IPS-18c (cell line): Measurements from ENCODE around the gene TBR1.

Source experiments
- H3K4me3 ChIP-seq: 2 replicates; pipeline ENCODE4 v1.7.0; 2013; ENCODE audit warnings: low read depth, mild to moderate bottlenecking, low read length, moderate library complexity; ENCODE audit not compliant: insufficient read depth
- H3K9me3 ChIP-seq: one replicate; pipeline ENCODE4 v1.6.1; 2013; ENCODE audit warnings: mild to moderate bottlenecking, low read length, moderate library complexity; ENCODE audit not compliant: control insufficient read depth, insufficient read depth

Gene TBR1

DNA sequence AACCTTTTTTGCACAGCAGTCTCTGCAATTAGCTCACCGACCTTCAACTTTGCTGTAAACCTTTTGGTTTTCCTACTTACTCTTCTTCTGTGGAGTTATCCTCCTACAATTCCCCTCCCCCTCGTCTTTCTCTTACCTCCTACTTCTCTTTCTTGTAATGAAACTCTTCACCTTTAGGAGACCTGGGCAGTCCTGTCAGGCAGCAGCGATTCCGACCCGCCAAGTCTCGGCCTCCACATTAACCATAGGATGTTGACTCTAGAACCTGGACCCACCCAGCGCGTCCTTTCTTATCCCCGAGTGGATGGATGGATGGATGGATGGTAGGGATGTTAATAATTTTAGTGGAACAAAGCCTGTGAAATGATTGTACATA lies 8.3 kb downstream of the TBR1 start:
- Histone ChIP-seq H3K4me3 (peak overlapping the region; percentile 53), H3K9me3 (no peaks in the 10 kb centered on the region)

DNA sequence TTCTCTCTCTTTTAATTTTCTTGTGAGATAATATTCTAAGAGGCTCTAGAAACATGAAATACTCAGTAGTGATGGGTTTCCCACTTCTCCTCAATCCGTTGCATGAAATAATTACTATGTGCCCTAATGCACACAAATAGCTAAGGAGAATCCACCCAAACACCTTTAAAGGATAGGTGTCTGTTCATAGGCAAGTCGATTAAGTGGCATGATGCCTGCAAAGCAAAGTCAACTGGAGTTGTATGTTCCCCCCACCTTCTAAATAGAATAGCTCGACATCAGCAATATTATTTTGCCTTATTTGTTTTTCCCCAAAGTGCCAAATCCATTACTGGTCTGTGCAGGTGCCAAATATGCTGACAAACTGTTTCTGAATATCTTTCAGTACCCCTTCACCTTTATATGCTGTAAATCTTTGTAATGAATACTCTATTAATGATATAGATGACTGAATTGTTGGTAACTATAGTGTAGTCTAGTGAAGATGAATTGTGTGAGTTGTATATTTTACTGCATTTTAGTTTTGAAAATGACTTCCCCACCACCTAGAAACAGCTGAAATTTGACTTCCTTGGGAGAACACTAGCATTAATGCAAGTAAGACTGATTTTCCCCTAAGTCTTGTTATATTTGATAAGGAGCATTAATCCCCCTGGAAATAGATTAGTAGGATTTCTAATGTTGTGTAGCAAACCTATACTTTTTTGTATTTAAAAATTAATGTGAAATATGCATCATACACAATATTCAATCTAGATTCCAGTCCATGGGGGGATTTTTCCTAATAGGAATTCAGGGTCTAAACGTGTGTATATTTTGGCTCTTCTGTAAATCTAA lies 9.0 kb downstream of the TBR1 start:
- Histone ChIP-seq H3K4me3 (no peak overlapping the region), H3K9me3 (no peaks in the 10 kb centered on the region)

DNA sequence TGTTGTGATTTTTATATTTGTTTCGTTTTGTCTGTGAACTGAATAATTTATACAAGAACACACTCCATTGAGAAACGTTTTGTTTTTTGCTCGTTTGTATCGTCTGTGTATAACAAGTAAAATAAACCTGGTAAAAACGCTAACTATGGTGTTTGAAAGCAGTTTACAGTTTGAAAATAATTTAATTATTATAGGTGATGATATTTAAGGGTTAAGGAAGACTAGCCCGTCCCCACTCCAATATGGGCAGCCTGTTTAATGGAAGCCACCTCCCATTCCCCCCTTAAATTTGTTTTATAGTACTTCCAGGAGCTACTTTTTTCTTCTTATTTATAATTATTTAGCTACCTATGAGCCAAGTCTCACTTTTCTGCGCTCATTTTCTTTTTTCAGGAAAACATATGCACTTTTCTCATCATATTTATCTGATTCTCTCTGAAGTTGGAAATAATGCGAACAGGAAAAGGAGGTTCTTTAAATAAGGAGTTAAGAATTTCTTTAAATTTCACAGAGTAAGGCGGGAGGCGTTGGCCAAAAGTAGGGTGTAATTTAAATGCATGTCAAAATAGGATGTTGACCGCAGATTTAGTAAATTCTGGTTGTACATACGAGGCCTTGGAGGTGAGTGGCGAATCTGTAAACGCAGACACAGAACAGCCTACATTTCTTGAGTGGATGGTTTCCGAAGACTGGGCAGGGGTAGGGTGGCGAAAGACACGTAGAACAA lies 9.8 kb downstream of the TBR1 start:
- no peak overlapping the region for H3K4me3 ChIP-seq
- no peaks in the 10 kb centered on the region for H3K9me3 ChIP-seq

DNA sequence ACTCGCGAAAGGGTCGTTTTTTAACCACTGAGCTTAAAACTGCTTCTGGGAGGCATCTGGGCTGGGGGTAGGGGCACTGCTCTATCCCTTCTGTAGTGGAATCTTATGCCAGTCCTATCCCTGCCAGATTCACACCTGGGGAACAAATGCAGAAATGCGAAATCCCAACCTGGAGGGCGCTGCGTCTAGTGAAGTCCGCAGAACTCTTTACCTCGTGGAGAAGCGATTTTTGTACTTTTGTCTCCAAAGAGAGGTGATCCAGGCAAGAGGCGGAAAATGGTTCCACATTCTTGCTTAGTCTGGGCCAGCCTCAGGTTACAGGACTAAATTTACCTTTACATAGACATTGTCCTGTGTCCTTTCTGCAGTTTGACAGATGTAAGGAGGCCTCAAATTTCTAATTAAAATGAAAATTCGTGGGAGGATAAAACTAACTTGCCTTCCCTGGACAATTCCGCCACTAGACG lies 10.4 kb downstream of the TBR1 start:
- peak overlapping the region; percentile 38; the same call in 1 of the 2 replicates for H3K4me3 ChIP-seq
- H3K9me3 ChIP-seq = no peaks in the 10 kb centered on the region

DNA sequence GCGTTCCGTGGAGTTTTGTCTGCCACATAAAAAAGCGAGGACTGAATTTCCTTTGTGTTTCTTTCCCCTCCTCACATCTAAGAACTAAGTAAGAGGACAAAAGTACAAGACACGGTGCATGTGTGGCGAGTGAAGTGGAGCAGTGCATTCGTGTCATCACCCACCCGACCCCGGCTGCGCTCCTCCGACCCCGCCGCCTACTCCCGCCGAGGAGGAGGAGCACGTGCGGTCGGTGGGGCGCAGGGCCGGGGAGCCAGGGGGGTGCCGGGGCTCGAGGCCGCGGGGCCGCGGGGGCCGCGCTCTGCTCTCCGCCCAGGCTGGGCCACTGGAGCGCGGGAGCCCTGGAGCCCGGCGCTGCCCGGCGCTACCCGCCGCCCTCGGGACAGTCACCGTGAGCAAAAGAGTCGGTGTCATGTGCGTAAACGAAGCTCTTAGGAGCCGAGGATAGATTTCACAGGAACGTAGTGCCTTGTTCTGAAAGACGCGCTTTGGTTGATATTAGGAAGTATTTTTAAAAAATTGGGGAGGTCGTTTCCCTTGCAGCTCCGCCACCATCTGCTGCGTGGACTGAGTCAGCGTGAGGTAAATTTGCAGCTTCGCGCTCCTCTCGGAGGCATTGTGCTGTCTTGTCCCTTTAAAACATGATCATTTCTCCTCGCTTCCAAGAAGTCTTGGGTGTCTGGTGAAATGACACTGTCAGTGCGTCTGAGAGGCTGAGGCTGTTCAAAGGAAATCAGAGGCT lies 11.0 kb downstream of the TBR1 start:
- Histone ChIP-seq H3K4me3 (peak overlapping the region; percentile 38), H3K9me3 (no peaks in the 10 kb centered on the region)

DNA sequence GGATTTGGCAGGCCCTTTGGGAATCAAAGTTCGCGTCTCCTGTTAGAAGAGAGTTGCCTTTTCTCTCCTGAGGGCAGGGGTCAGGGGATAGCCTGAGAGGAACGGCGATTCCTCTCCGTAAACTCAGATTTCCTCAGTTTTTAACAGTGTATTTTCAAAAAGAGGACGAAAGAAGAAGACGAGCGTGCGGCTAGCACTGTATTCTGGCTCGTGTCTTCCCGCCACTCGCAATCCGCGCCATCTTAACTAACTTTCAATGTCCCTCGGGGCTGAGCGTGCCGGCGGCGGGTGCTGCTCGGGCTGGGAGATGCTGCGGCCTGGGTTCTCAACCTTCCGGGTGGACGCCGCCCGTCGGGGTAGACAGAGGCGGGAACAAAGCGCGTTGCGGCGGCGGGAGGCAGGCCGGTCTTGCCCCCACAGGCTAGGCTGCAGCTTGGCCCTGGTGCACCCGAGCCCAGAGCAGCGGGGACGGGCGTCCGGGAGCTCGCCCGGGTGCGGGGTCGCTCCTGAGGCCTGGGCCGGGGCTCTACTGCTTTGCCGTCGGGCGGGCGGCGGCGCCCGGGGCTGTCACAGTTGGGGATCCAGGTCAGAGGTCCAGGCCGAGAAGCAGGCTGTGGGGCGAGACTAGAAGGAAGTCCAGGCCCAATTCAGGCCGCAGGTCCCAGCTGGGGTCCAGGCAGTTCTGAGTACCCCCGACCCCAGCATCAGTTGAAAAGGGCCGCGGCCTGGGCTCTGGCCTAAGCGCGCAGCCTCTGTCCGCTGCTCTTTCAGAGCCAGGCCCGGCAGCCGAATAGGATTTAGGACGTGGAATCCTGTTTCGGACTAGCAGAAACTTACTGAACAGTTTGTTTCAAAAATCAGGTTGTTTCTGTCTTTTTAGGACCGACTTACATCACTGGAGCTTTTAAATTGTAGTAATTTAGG lies 11.8 kb downstream of the TBR1 start:
- peak overlapping the region; percentile 38 for H3K4me3 ChIP-seq
- H3K9me3 ChIP-seq = no peaks in the 10 kb centered on the region

DNA sequence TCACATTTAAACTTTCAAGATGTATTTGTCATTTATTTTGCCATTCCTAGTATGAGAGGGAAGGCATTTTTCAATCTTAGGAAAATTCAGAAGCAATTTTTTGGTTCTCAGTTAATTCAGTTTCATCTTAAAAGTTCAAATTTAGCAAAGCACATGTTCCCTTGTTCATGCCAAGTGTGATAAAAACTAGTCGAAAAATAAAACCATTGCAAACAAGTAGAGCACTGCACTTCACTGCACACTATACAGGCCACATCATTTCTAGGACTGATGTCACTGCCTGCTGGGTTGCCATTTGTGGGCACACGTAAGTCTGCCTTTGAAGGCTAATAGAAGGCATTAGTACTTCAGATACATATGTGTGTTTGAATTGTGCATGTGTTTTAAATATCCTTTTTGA lies 14.3 kb downstream of the TBR1 start:
- Histone ChIP-seq H3K9me3 (no peaks in the 10 kb centered on the region), H3K4me3 (no peak overlapping the region)

DNA sequence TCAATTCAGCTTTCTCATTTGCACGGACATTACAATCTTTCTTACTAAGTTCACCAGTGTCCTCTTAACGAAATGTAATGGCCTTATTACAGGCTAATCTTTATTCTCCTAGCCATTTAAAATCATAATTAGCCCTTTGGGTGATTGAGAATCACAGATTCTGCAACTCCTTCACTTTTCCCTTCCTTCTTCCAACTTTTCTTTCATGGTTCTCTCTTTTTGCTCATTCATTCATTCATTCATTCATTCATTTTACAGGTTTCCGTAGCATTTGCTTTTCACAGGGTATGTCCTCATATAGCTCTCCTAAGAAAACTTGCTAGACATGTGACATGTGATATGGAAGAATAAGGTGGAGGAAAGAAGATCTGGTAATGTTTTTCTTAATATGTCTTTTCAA lies 16.0 kb downstream of the TBR1 start:
- Histone ChIP-seq H3K4me3 (no peak overlapping the region), H3K9me3 (no peaks in the 10 kb centered on the region)

DNA sequence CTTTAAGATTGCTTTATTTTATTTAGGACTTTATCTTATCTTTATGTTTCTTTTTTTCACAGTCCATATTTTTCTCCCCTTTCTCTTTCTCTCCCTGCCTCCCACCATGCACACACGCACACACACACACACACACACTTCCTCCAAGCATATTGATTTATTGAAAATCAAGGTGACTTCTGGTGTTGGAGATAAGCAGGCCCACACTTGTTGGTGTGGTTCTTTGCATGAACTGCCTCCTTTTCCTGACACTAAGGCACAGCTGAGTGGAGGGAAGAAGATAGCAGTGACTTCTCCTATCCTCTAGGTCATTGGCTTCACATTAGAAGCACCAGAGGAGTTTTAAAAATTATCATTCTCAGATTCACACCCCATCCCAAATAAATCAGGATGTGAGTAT lies 18.0 kb downstream of the TBR1 start:
- H3K4me3 ChIP-seq = no peak overlapping the region

DNA sequence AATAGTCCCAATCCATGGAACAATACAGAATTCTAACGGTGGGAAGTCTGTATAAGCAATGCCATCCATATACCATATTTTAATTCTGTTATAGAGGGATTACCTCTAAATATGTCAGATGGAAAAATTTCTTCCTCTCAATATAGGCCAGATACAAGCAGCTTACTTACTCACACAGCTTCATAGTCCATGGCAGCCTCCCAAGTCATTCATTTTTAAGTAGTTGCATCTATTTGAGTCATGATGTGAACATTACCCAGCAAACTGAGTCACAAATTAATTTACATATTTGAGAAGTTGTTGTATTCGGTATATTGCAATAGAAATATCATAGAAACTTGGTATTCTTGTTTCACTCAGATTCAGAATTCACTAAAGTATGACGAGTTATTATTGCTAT lies 20.3 kb downstream of the TBR1 start:
- Histone ChIP-seq H3K4me3 (no peak overlapping the region), H3K9me3 (no peaks in the 10 kb centered on the region)

More for the DNA sequence above, 18.0 kb downstream of the TBR1 start:
- no peaks in the 10 kb centered on the region for H3K9me3 ChIP-seq

DNA sequence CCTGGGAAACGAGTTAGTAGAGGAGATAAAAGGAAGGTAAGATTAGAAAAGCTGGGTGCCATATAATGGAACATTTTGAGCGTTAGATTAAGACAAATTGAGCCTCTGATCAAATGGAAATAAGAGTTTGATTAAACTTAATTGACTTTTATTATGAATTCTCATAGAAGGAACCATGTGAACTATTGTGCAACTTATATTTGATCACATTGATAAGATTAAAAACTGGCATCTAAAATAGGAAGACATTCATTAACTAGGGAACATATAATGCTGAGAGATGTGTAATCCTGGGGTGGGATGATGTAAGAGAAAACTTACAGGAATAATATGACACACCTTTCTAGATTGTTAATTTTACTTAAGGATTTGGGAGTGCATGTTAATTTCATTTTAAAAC lies 22.5 kb downstream of the TBR1 start:
- Histone ChIP-seq H3K4me3 (no peak overlapping the region), H3K9me3 (no peaks in the 10 kb centered on the region)

DNA sequence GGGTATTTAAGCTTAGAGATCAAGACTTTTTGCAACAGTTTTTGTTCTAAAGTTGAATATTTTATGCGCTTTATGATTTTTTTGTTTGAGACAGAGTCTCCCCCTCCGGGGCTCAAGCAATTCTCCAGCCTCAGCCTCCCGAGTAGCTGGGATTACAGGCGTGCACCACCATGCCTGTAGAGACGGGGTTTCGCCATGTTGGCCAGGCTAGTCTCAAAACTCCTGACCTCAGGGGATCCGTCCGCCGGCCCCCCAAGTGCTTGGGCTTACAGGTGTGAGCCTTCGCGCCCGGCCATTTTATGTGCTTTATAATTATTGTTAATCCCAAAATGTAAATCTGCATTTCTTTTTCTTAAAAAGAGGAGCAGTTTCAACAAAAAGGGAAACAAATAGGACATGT lies 29.0 kb downstream of the TBR1 start:
- no peak overlapping the region for H3K4me3 ChIP-seq
- no peaks in the 10 kb centered on the region for H3K9me3 ChIP-seq

DNA sequence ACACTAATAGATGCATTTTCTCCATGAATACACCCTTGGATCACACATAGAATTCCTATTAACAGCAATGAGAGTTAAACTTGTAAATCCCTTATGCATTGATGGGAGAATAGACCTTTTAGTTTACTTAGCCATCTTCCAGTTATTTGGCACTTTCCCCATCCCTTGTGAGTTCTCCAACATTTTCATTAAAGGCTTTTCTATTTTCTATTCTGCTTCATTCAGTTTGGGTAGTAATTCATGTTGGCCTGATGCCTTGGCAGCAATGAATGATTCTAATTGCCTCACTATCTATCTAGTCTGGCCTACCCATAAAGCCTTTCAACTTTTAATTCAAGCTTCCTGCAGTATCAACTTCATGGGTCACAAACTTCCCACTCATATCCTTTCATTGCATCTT lies 32.3 kb downstream of the TBR1 start:
- H3K4me3 ChIP-seq = no peak overlapping the region
- no peaks in the 10 kb centered on the region for H3K9me3 ChIP-seq

DNA sequence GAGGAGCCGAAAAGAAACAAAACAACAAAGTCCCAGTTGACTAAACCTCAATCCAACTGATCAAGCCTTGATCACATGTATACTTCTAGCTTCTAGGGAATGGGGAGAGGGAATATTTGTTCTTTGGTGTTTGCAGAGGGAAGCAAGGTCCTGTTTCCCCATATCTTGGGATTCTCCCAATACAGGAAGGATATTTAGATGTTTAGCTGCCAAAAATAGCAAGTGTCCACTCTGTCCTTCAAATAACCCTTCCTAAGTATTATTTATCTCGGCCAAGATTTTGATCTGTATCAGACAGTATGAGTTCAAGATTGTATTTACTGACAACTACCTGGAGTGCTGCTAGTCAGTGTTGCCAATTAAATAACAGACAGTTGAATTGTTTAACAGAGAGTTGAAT lies 55.5 kb downstream of the TBR1 start:
- Histone ChIP-seq H3K4me3 (no peak overlapping the region), H3K9me3 (peaks cover 2% of the 10 kb centered on the region)

DNA sequence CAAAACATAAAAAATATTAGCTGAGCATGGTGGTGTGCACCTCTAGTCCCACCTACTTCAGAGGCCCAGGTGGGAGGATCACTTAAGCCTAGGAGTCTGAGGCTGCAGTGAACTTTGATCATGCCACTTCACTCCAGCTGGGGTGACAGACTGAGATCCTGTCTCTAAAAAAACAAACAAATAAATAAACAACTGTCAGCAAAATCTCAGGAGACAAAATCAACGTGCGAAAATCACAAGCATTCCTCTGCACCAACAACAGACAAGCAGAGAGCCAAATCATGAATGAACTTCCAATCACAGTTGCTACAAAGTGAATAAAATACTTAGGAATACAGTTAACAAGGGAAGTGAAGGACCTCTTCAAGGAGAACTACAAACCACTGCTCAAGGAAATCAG lies 58.8 kb downstream of the TBR1 start:
- H3K9me3 ChIP-seq = peaks cover 2% of the 10 kb centered on the region
- H3K4me3 ChIP-seq = no peak overlapping the region
